GM19240 (cell line): ENCODE results near the gene CLEC3B.
"Not testable (repeated sequence)": the region's sequence is repeated elsewhere in the genome, so short reads cannot be mapped to it uniquely, and the experiment has no call there.

ENCODE experiments used
- DNase-seq: peaks from one replicate; pipeline ENCODE4 v3.0.0; 2011; ENCODE audit warnings: low spot score; ENCODE audit not compliant: insufficient read length

The CLEC3B gene

DNA sequence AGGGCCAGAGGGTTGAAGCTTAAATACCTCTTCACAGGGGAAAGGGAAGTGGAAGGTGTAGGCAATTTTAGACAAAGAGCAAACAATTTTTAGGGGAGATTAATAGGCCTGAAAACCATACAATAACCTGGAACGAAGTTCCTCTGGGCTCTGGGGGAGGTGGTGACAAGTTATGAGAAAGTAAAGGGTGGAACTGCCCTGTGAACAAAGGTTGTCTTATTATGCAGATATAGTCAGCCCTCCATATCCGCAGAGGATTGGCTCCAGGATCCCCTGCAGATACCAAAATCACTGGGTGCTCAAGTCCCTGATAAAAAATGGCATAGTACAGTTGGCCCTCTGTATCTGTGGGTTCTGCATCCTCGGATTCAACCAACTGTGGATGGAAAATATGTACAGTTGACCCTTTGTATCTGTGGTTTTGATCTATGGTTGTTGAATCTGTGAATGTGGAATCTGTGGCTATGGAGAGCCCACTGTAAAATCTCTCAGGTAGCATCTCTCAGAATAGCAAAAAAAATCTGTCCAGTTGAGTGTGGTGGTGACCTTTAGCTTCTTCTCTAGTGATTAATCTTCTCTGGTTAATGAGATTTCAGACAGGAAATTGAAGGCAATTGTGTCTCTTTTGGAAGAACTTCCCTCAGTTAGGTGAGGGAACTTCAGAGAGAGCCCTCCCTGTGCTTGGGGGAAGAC lies 40.2 kb downstream of the CLEC3B start:
- no peak for DNase-seq

DNA sequence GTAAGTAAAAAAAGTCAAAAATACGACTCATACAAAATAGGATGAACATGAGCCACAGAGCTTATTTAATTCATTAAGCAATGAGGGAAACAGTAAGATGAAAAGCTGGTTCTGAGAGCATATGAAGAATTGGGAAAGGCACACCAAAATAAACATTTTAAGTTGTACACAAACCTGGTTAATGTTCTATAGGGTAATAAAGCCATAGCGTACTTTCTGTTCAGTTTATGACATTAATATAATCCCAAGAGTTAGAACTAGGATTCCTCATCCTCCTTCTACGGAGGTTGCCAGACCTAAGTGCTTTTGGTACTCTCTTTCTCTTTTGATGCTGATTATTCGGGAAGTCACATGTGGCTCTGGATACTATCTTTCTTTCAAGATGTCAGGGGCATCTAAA lies 41.4 kb downstream of the CLEC3B start:
- DNase-seq: no peak

DNA sequence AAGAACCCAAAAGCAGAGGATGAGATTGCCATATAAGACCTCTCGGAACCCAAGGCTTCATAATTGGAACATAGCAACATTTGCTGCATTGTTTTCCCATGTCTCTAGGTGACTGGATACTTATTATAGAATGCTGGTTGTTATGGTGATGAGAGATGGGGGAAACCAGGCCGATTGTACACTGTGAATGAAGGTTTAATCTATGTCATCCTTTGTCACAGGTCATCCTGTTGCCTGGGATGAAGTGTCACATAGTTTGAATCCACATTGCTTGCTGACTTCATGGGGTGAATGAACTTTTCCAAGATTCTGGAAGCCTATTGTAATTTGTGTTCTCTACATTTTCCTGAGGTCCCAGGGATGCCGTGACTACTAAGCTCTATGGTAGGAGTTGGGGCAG lies 41.8 kb downstream of the CLEC3B start:
- DNase-seq: no peak

DNA sequence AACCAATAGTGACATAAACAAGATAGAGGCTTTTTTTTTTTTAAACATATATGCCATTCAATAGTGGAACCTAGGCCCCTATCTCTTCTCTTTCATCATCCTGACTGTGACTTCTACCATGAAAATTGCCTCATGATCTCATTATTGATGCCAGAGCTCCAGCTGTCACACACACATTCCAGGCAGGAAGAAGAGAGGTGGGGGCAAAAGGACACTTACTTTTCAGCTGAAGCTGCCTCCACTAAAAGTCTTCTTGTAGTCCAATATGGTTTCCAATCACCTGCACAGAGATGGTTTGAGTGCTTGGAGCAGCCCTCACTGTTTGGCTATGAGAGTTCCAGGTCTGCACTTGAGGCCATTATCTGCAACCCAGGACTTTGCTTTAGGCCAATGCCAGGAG lies 45.0 kb downstream of the CLEC3B start:
- DNase-seq: no peak

DNA sequence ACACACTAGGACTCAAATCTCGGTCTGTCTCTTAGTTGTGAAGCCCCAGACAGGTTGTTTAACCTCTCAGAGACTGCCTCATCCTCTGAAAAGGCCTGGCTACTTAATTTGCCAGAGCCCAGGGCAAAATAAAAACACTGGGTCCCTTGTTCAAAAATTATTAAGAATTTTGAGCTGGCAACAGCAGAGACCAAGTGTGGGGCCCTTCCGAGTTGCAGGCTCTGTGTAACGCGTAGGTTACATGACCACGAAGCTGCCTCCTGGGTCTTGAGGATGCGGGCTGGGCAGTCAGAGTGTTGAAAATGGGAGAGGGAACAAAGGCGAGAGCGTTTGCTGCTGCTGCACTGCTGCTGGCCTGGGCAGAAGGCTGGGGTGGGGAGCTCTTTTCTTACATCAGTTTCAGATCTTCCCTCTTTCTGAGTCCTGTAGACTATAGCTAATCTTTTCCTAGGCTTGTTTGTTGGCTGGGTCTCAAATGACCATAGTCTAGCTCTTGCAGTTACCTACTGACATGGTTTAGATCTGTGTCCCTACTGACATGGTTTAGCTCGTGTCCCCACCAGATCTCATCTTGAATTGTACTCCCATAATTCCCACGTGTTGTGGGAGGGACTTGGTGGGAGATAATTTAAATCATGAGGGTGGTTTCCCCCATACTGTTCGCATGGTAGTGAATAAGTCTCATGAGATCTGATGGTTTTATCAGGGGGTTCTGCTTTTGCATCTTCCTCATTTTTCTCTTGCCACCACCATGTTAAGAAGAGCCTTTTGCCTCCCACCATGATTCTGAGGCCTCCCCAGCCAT lies 49.9 kb downstream of the CLEC3B start:
- DNase-seq: no peak

DNA sequence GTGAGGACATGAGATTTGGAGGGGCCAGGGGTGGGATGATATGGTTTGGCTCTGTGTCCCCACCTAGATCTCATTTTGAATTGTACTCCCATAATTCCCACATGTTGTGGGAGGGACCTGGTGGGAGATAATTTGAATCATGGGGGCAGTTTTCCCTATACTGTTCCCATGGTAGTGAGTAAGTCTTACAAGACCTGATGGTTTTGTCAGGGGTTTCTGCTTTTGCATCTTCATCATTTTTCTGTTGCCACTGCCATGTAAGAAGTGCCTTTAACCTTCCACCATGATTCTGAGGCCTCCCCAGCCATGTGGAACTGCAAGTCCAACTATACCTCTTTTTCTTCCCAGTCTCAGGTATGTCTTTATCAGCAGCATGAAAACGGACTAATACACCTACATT lies 52.2 kb downstream of the CLEC3B start:
- DNase-seq: not testable (repeated sequence)

DNA sequence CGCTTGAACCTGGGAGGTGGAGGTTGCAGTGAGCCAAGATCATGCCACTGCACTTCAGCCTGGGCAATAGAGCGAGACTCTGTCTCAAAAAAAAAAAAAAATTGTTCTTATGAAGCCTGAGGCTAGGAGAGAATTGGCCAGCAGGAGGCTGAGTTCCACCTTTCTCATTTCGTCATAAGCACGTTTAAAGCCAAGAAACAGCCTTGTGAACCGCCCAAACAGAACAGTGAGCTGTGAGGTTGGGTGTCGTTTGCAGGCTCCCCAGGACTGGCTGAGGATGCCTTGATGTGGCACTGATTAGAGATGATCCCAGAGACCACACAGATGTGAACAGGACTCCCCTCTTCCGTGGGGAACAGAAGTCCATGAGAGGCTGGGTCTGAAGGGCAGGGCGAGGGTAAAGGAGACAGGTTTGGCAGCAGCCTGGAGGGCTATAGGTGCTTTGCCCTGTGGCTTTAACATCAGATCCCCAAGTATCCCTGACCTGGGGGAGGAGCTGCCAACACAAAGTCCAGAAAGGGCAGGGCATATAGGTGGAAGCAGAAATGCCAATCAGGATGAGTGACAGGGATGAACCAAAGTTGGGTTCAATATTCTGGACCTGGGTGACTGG lies 52.9 kb downstream of the CLEC3B start:
- no peak for DNase-seq

DNA sequence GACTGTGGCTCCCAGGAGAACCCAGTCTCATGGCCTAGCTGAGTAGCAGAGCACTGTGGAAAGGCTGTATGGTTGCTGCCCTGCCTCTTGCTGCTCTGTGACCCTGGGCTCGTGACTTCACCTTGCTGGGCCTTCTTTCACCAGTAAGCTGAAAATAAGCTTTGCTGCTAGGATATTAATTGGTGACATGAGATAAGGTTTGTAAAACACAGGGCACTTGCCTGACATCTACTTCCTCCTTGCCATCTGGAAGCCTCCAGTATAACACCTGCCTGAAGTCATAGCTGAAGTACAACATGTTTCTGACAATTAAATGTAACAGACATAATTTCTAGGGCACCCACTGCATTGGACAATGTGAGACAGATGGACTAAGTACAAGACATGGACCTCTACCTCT lies 53.6 kb downstream of the CLEC3B start:
- no peak for DNase-seq

DNA sequence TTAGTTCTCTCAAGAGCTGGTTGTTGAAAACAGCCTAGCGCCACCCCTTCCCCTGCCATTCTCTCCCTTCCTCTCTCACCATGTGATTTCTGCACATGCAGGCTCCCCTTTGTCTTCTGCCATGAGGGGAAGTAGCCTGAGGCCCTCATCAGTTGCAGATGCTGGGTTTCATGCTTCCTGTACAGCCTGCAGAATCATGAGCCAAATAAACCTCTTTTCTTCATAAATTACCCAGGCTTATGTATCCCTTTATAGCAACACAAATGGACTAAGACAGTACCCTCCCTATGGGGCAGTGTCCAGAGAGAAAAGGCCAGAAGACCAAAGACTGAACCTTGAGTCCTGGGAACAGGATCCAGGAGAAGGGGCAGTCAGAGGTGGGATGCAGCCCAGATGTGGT lies 54.7 kb downstream of the CLEC3B start:
- no peak for DNase-seq

DNA sequence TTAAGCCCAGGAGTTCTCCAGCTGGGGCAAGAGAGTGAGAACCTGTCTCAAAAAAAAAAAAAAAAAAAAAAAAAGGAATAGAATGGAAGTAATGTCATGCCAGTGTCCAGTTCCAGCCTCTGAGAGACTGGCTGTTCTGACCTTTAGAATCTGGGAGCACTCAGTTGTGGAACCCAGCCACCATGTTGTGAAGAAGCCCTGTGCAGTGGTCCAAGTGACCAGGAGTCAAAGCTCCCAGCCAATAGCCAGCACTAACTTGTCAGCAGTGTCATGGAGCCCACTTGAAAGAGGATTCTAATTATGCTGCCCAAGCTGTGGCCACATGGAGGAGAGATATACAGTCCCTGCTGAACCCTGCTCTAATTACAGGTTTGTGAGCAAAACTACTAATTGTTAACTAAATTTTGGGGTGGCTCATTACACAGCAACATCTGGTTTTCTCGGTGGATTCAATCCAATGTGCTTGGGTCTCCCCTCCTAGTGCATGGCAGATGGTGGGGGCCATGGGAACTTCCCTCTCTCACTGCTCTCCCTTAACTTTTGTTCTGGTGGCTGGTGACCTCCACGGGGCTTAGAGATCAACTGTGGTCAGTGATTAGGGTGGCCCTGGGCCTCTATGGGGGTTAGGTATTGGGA lies 55.5 kb downstream of the CLEC3B start:
- no peak for DNase-seq

DNA sequence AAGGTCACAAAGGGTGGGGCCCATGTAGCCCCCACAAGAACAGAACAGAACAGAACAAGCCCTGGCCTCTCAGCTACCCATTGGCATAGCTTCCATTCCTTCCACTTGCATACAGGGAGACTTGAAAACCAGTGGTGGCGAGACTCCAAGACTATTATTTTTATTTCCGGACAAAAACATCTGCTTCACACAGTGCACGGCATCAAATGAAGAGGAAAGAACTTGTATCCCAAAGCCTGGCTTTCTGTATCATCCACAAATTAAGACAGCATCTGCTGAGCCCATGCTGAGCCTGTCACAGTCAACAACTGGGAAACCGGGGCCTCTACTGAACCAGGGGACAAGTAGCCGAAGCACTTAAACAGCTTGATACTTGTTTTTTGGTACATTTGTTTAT lies 56.0 kb downstream of the CLEC3B start:
- DNase-seq: no peak

DNA sequence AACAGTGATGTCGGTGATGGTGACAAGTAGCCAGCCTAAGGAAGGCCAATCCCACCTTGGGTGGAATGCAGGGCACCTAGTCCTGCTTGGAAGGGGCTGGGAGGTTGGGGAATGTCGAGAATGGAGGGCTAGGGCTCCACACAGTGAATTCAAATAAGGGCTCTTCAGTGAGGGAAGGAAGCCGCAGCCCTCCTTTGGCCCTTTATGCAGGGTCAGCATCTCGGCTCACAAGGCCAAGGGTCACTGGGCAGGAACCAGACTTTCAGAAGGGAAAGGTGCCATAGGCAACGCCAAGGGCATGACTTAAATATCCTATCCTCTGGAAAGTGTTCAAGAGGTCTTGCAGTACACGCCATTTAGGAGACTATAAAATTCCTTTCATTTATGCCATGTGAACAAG lies 56.9 kb downstream of the CLEC3B start:
- DNase-seq: no peak

DNA sequence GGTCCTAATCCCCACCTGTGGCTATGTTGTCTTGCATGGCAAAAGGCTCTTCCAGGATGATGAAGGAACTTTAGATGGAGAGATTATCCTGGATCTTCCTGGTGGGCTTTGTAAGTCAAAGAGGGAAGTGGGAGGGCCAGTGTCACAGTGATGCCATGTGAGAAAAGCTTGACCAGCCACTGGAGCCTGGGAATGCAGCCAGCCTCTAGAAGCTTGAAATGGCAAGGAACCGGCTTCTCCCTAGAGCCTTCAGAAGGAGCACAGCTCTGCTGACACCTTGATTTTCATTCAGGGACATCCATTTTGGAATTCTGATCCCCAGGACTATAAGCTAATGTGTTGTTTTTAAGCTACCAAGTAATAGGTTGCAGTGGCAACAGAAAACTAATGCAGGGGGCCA lies 58.3 kb downstream of the CLEC3B start:
- DNase-seq: no peak

DNA sequence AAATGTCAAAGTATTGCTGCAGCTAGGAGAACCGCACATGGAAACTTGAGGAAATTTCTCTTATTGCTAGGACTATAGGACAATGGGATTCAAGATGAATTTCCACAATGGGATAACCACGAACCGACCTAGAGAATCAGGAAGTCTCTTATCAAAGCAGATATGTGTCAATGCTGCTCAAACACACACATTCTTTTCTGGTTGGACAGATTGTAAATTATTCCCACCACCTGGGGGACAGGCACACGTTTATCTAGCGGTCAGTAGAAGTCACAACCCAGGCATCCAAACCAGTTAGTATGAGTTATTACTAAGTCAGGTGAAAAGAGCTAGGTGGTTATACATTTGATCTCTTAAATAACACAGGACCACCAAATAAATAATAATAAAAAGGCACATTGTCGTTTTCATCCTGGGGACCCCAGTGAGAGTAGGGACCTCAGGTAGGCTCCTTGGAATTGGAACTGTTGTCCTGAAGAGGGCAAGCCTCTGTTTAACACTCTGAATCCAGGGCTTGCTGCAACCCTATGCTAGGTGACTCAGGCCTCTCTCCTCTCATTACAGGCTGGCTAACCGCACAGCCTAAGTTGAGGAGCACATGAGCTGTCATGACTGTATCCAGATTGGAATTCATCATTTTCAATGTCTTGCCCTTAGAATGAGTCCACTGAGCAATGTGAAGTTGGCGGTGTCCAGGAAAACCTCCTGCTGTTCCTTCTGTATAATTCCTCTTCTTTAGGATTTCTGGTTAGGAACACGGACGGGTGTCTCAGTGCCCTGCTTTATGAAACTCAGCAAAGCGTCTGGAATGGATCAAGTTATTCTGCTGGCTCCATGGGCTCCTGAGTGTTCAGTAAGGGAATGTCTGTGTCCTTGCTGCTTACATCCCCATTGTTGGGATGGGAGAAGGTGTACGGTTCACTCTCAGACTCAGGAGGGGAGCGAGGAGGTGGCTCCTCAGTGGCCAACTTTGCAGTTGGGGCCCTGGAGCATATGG lies 59.0 kb downstream of the CLEC3B start:
- no peak for DNase-seq
